G401 (cell line): ENCODE measurements around the gene PCNA. TPM values are rescaled to one million over a fixed set of nuclear protein-coding genes. Genes with fewer than 3 reads are reported as not detected.

ENCODE experiments used
- DNase-seq: peaks from one replicate; pipeline ENCODE4 v3.0.0-alpha.2; 2015; ENCODE audit warnings: low spot score
- in situ Hi-C: cut with HindIII; loops from 2 replicates; pipeline ENCODE4 v1.10.0; 2016; ENCODE audit warnings: low sequenced_read_pairs, mixed read lengths
- total RNA-seq: library from RNA; depleted of rRNA; stranded (reverse); fragments of >200 nt; shearing (Covaris generic); gene quantifications from 2 replicates; pipeline ENCODE4 v1.2.3, GENCODE V29; 2014; rRNA removed

Gene PCNA
- total RNA-seq: 290 and 347 TPM in 2 replicates

- in situ Hi-C loops: no loop called here
Observed at GRCh38 chr20:5119435-5120184, at the start of gene PCNA. TSS of gene PCNA (minus strand) at chr20:5119958. CDS start at chr20:5119798, 160 bp downstream.

GRCh38 chr20:5168651-5169396 is 49.1 kb upstream of the PCNA start:
- DNase-seq: no peak
- in situ Hi-C loops: no loop called here

More at GRCh38 chr20:5119435-5120184, at the start of gene PCNA:
- DNase-seq: peak; percentile 98

GRCh38 chr20:5164645-5165625 is 45.2 kb upstream of the PCNA start:
- in situ Hi-C loops: no loop called here
- peak; percentile 75 for DNase-seq

GRCh38 chr20:5161536-5162164 is 41.9 kb upstream of the PCNA start:
- DNase-seq: no peak
- in situ Hi-C loops: no loop called here

- DNase-seq: no peak
- in situ Hi-C loops: no loop called here
Observed at GRCh38 chr20:5160882-5161281, 41.1 kb upstream of the PCNA start.

GRCh38 chr20:5159928-5160327 is 40.2 kb upstream of the PCNA start:
- in situ Hi-C loops: no loop called here

GRCh38 chr20:5156675-5157448 is 37.1 kb upstream of the PCNA start:
- DNase-seq: no peak
- in situ Hi-C loops: no loop called here

More at GRCh38 chr20:5159928-5160327, 40.2 kb upstream of the PCNA start:
- no peak for DNase-seq

GRCh38 chr20:5155404-5155803 is 35.6 kb upstream of the PCNA start:
- no peak for DNase-seq
- in situ Hi-C loops: no loop called here

- in situ Hi-C loops: no loop called here
Observed at GRCh38 chr20:5154543-5154925, 34.8 kb upstream of the PCNA start.

GRCh38 chr20:5153612-5154542 is 34.1 kb upstream of the PCNA start:
- no peak for DNase-seq
- in situ Hi-C loops: no loop called here

More at GRCh38 chr20:5154543-5154925, 34.8 kb upstream of the PCNA start:
- DNase-seq: no peak

- in situ Hi-C loops: no loop called here
- no peak for DNase-seq
Observed at GRCh38 chr20:5153152-5153467, 33.4 kb upstream of the PCNA start.

- DNase-seq: peak; percentile 42
- in situ Hi-C loops: no loop called here
Observed at GRCh38 chr20:5150226-5151076, 30.7 kb upstream of the PCNA start.

- in situ Hi-C loops: no loop called here
- no peak for DNase-seq
Observed at GRCh38 chr20:5149892-5150225, 30.1 kb upstream of the PCNA start.

- in situ Hi-C loops: no loop called here
- peak; percentile 52 for DNase-seq
Observed at GRCh38 chr20:5148581-5148980, 28.8 kb upstream of the PCNA start.

- in situ Hi-C loops: no loop called here
- no peak for DNase-seq
Observed at GRCh38 chr20:5146871-5147592, 27.3 kb upstream of the PCNA start.

GRCh38 chr20:5146099-5146668 is 26.4 kb upstream of the PCNA start:
- DNase-seq: no peak
- in situ Hi-C loops: no loop called here
